NCI-H82 (cell line): Measurements from ENCODE around the gene NXN.
"Not testable (repeated sequence)": the region's sequence is repeated elsewhere in the genome, so short reads cannot be mapped to it uniquely, and the experiment has no call there.

ENCODE experiments used
- DNase-seq: peaks from one replicate; lab custom pipeline; 2025; lab: John Stamatoyannopoulos, UW

The NXN gene

GRCh38 chr17:979212-979538 is 401 bp downstream of the NXN start:
- DNase-seq: peak; percentile 77

GRCh38 chr17:978103-979093 is 1.2 kb downstream of the NXN start:
- DNase-seq: peak; percentile 76

- no peak for DNase-seq
Measured at GRCh38 chr17:977166-977565, 2.4 kb downstream of the NXN start.

GRCh38 chr17:976312-976711 is 3.3 kb downstream of the NXN start:
- DNase-seq: no peak

GRCh38 chr17:975371-975915 is 4.1 kb downstream of the NXN start:
- no peak for DNase-seq

GRCh38 chr17:974778-975177 is 4.8 kb downstream of the NXN start:
- not testable (repeated sequence) for DNase-seq

GRCh38 chr17:973053-973452 is 6.5 kb downstream of the NXN start:
- DNase-seq: no peak

GRCh38 chr17:971861-972260 is 7.7 kb downstream of the NXN start:
- not testable (repeated sequence) for DNase-seq

GRCh38 chr17:970364-970763 is 9.2 kb downstream of the NXN start:
- DNase-seq: no peak

- no peak for DNase-seq
Measured at GRCh38 chr17:969811-970355, 9.7 kb downstream of the NXN start.

GRCh38 chr17:968812-969730 is 10.5 kb downstream of the NXN start:
- no peak for DNase-seq

- DNase-seq: no peak
Measured at GRCh38 chr17:967122-967521, 12.5 kb downstream of the NXN start.

GRCh38 chr17:965311-965989 is 14.1 kb downstream of the NXN start:
- DNase-seq: peak; percentile 92

GRCh38 chr17:964876-965275 is 14.7 kb downstream of the NXN start:
- DNase-seq: peak; percentile 96

GRCh38 chr17:962670-963069 is 16.9 kb downstream of the NXN start:
- peak; percentile 21 for DNase-seq

- no peak for DNase-seq
Measured at GRCh38 chr17:962166-962565, 17.4 kb downstream of the NXN start.

GRCh38 chr17:958712-959451 is 20.7 kb downstream of the NXN start:
- DNase-seq: no peak

- DNase-seq: no peak
Measured at GRCh38 chr17:957856-958421, 21.6 kb downstream of the NXN start.

GRCh38 chr17:956905-957304 is 22.7 kb downstream of the NXN start:
- DNase-seq: peak; percentile 21

- no peak for DNase-seq
Measured at GRCh38 chr17:954431-955164, 25.0 kb downstream of the NXN start.
